ENCODE results near the gene ADRA2C. TPM values are rescaled to one million over a fixed set of nuclear protein-coding genes. Genes with fewer than 3 reads are reported as not detected.

ADRA2C gene
- total RNA-seq, 1 experiment from 2014 or later, result 2.4 TPM

DNA sequence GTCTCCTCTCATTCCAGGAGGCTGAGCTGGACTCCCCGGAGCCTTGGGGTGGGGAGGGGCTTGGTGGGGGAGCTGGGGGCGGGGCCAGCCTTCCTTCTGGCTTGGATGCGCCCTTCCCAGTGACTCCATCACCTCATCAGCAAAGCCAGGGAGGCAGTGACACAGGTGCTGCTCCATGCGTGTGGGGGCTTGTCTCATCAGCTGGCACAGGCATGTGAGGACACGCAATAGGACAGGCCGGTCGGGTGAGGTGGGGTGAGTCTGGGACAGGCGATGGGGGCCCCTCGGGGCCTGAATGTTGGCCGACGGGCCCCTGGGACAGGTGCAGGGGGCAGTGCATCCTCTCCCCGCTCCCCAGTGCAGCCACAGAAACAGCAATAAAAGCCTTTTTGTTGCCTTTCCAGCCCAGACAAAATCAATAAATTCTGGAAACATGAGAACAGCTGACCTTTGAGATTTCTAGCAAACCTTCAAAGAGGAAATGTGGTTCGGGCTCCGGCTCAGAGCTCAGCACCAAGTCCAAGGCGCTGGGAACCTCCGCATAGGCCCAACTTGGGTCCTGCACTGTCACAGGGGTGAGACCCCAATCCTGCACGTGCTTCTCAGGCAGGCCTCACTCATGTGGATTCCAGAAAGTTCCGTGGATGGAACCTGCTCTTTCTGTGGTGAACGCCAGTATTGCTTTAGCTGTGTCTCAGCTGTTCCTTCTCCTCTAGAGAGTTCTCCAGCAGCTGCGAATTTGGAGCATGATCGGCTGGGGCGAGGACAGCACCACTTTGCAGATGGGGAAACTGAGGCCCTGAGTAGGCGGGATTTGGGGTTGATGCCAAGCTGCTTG lies 18.5 kb downstream of the ADRA2C start:
- Mint-ChIP-seq H3K4me1 (ENCODE audit: low read depth, unreplicated experiment) (peaks cover 30% of the 10 kb centered on the region), H3K36me3 (ENCODE audit: insufficient read depth, unreplicated experiment) (no peaks in the 10 kb centered on the region), H3K4me3 (ENCODE audit: low read depth, unreplicated experiment) (peak overlapping the region; percentile 36), H3K27me3 (ENCODE audit: unreplicated experiment) (no peaks in the 10 kb centered on the region), H3K27ac (ENCODE audit: unreplicated experiment) (no peak overlapping the region), H3K9me3 (ENCODE audit: low read depth, unreplicated experiment) (no peaks in the 10 kb centered on the region)
- intact Hi-C loops (cut with micrococcal nuclease; ENCODE audit: unreplicated experiment), result loop anchor here (10.0 kb wide), 1 partner anchor 90 kb away; no protein-coding TSS in a partner anchor
- peak; percentile 51 for DNase-seq
- no TSS peak for BruUV-seq (replicated peaks)
- TF ChIP-seq, protein P1, sequence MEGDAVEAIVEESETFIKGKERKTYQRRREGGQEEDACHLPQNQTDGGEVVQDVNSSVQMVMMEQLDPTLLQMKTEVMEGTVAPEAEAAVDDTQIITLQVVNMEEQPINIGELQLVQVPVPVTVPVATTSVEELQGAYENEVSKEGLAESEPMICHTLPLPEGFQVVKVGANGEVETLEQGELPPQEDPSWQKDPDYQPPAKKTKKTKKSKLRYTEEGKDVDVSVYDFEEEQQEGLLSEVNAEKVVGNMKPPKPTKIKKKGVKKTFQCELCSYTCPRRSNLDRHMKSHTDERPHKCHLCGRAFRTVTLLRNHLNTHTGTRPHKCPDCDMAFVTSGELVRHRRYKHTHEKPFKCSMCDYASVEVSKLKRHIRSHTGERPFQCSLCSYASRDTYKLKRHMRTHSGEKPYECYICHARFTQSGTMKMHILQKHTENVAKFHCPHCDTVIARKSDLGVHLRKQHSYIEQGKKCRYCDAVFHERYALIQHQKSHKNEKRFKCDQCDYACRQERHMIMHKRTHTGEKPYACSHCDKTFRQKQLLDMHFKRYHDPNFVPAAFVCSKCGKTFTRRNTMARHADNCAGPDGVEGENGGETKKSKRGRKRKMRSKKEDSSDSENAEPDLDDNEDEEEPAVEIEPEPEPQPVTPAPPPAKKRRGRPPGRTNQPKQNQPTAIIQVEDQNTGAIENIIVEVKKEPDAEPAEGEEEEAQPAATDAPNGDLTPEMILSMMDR (IDR thresholded peaks at IDR 0.05; ENCODE audit: unreplicated experiment), result no peak
- CTCF ChIA-PET, result interaction anchor here (0.6 to 1.8 kb wide), 6 partner anchors 20 to 347 kb away, joined by 3 to 10 read pairs (median 6); no protein-coding TSS in a partner anchor

GRCh38 chr4:3785292-3785565 lies 19.0 kb downstream of the ADRA2C start:
- no peak for DNase-seq
- no peak overlapping the region for H3K4me3 Mint-ChIP-seq (ENCODE audit: low read depth, unreplicated experiment)
- intact Hi-C loops (cut with micrococcal nuclease; ENCODE audit: unreplicated experiment), result loop anchor here (10.0 kb wide), 1 partner anchor 90 kb away; no protein-coding TSS in a partner anchor
- no peaks in the 10 kb centered on the region for H3K9me3 Mint-ChIP-seq (ENCODE audit: low read depth, unreplicated experiment)
- no peaks in the 10 kb centered on the region for H3K36me3 Mint-ChIP-seq (ENCODE audit: insufficient read depth, unreplicated experiment)
- peaks cover 30% of the 10 kb centered on the region for H3K4me1 Mint-ChIP-seq (ENCODE audit: low read depth, unreplicated experiment)
- CTCF ChIA-PET, result interaction anchor here (0.6 to 1.8 kb wide), 3 partner anchors 20 to 271 kb away, joined by 3 to 6 read pairs (median 6); no protein-coding TSS in a partner anchor
- no TSS peak for BruUV-seq (replicated peaks)
- peaks cover 2% of the 10 kb centered on the region for H3K27me3 Mint-ChIP-seq (ENCODE audit: unreplicated experiment)
- TF ChIP-seq, protein P1 (IDR thresholded peaks at IDR 0.05; ENCODE audit: unreplicated experiment), result no peak
- H3K27ac Mint-ChIP-seq (ENCODE audit: unreplicated experiment), result no peak overlapping the region

- Mint-ChIP-seq H3K4me3 (ENCODE audit: low read depth, unreplicated experiment) (no peak overlapping the region), H3K36me3 (ENCODE audit: insufficient read depth, unreplicated experiment) (no peaks in the 10 kb centered on the region), H3K27me3 (ENCODE audit: unreplicated experiment) (peaks cover 13% of the 10 kb centered on the region), H3K4me1 (ENCODE audit: low read depth, unreplicated experiment) (peaks cover 30% of the 10 kb centered on the region), H3K27ac (ENCODE audit: unreplicated experiment) (no peak overlapping the region), H3K9me3 (ENCODE audit: low read depth, unreplicated experiment) (no peaks in the 10 kb centered on the region)
- CTCF ChIA-PET, result interaction anchor here (0.6 to 1.3 kb wide), 5 partner anchors 19 to 432 kb away, joined by 3 to 5 read pairs (median 3); partner anchors contain the start of gene ADRA2C
- intact Hi-C loops (cut with micrococcal nuclease; ENCODE audit: unreplicated experiment), result loop anchor here (10.0 kb wide), 1 partner anchor 88 kb away; no protein-coding TSS in a partner anchor
- DNase-seq, result peak; percentile 73
- TF ChIP-seq, protein P1 (IDR thresholded peaks at IDR 0.05; ENCODE audit: unreplicated experiment), result no peak
- no TSS peak for BruUV-seq (replicated peaks)
These were observed 20.1 kb downstream of the ADRA2C start for GRCh38 chr4:3786196-3786869.

DNA sequence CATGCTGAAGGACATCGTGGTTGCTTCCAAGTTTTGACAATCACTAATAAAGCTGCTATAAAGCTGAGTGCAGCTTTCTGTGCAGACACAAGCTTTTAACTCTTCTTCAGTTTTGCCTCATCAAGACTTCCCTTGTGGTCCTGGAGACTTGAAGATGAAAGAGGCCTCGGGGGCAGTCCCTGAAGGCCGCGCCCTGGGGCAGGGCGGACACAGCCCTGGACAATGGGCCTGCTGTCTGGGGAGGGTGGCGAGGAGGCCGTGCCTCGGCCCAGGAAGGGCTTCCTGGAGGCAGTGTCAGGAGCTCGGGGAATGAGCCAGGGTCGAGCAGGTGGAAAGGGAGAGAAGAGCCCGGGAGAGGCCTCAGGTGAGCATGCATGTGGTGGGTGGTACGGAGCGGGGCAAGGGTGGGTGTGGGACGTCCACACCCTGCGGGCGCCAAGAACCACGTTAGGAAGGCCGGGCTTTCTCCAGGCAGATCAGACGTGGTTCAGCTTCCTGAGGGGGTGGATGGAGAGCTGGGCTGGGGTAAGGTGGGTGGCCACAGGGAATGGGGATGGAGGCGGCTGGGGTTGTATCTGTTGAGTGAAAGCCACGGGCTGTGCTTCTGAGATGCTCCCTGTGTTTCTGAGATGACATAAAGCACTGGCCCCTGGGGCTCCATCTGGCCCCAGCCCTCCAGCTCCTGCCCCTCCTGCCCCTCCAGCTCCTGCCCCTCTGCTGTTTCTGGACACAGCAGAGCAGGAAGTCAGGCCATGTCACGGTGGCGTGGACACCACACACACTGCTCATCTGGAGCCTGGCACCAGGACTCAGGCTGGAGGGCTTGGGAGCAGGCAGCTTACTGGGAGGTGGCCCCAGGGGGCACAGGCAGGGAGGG lies 21.5 kb downstream of the ADRA2C start:
- intact Hi-C loops (cut with micrococcal nuclease; ENCODE audit: unreplicated experiment), result loop anchor here (10.0 kb wide), 1 partner anchor 87 kb away; no protein-coding TSS in a partner anchor
- no peak overlapping the region for H3K27ac Mint-ChIP-seq (ENCODE audit: unreplicated experiment)
- no peaks in the 10 kb centered on the region for H3K9me3 Mint-ChIP-seq (ENCODE audit: low read depth, unreplicated experiment)
- H3K4me1 Mint-ChIP-seq (ENCODE audit: low read depth, unreplicated experiment), result peaks cover 30% of the 10 kb centered on the region
- peaks cover 27% of the 10 kb centered on the region for H3K27me3 Mint-ChIP-seq (ENCODE audit: unreplicated experiment)
- no peaks in the 10 kb centered on the region for H3K36me3 Mint-ChIP-seq (ENCODE audit: insufficient read depth, unreplicated experiment)
- CTCF ChIA-PET, result no interaction called here
- TF ChIP-seq, protein P1 (IDR thresholded peaks at IDR 0.05; ENCODE audit: unreplicated experiment), result no peak
- no peak overlapping the region for H3K4me3 Mint-ChIP-seq (ENCODE audit: low read depth, unreplicated experiment)
- no peak for DNase-seq
- BruUV-seq (replicated peaks), result no TSS peak

Data from Calu3 (cell line).